Activated naive CD4-positive, alpha-beta T cell (primary cell): ENCODE results near the gene PIK3R5.

Experiments used
- DNase-seq, 4 experiments: peaks; one replicate each; lab custom pipeline; 2025; lab: John Stamatoyannopoulos, UW

PIK3R5 gene

DNA sequence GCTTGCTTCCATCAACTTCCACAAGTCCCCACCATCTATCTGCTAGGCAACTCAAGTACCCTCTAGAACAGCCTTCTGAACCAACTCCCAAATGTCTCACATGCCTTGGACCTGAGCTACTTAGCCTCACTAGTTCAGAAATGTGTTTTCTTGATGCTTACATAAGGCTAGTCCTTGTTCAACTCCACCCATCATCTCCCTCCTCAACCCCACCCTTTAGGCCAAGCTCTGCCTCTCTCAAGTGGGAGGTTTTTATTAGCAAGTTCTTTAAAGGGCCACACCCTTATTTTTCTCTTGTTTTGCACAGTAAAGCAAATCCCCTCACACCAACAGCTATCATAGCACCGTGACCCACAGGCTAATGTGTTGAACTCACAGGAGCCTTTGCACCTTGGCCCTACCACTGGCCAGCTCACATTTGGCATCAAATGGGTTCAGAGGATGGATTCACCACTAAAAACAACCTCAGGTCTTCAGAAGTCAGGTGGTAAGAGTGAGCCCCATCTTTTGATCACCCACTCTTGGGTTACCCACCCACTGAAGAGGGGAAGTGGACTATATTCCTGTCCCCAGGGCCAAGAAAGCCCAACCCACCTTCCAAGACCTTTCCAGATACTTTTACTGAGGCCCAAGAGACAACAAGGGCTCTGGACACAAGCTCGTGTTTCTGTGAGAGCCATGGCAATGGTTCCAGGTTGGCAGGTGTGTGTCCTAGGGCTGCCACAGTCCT, 12.2 kb downstream of the PIK3R5 start:
- DNase-seq = no peak

DNA sequence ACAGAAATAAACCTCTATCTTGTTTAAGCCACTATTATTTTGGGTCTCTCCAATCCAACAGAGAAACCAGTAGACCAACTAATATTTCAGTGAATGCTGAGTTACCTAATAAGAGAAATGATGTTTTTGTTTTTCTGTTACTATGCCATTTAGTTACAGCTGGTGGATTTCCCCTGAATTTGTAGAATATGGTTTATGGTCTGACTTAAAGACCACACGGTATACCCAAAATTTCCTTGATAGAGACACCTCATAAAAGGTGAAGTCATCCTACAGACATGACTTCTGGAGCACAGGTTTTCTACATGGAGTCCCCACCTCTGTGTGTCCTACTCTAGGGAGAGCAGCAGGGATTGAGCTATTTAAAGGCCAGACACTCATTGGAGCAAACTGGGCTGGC, 13.3 kb downstream of the PIK3R5 start:
- DNase-seq = no peak

DNA sequence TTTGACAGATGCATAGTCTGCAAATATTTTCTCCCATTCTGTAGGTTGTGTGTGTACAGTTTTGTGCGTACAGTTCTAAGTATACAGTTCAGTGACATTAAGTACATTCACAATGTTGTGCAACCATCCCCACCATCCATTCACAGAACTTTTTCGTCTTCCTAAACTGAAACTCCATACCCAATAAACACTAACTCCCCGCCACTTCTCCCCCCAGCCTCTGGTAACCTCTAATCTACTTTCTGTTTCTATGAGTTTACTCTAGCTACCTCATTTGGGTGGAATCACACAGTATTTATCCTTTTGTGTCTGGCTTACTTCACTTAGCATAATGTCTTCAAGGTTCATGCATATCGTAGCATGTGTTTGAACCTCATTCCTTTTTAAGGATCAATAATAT, 14.3 kb downstream of the PIK3R5 start:
- DNase-seq = no peak

DNA sequence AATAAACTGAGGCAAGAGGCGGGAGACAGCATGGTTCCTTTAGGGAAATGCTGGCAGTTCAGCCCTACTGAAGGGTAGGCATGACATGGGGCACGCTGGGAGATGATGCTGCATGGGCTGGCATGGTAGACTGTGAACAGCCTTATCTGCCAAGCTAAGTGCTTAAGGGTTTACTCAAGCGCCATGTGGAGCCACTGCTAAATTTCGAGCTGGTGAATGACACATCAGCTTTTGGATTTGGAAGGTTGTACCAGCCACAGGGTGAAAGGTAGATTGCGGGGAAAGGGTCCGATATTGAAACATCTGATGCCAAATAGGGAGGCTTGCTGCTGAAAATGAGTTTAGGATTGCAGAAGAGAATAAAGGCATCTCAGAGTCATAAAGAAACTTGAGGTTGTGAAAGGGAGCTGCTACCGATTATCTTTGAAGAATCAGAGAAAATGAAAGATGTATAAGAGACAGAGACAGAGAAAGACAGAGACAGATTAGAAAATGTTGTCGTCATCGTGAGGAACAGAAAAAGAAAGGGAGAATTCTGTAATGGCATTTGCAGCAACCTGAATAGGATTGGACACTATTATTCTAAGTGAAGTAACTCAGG, 16.3 kb downstream of the PIK3R5 start:
- DNase-seq = no peak

DNA sequence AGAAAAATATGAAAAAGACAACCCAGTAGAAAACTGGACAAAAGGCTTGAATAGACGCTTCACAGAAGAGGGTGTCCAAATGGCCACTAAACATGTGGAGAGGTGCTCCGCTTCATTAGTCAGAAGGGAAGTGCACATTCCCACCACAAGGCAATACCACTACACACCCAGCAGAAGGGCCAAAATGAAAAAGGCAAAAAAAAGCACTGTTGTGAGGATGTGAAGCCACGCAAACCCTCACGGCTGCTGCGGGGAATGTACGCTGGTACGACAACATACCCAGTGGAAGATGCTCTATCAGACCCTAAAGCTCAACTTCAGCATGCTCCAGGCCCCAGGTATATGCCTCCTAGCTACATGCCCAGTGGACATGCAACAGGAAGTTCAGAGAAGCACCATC, 17.0 kb downstream of the PIK3R5 start:
- DNase-seq = no peak

DNA sequence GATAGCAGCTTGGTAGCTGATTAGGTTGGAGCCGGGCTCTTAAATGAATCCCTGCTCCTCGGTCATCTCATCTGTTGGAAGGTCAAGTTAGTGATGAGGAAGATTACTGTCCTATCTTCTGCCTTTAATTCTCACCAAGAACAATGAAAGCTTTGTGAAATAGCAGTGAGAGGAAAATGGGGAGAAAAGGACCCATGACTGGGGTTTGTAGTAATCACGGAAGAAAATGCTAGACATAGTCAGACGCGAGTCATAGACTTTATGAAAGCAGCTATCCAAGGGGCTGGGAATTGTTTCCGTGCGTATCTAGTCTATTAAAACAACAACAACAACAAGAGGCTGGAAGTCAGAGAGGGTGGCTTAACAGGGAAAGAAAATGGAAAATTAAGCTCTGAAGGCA, 18.3 kb downstream of the PIK3R5 start:
- no peak for DNase-seq

DNA sequence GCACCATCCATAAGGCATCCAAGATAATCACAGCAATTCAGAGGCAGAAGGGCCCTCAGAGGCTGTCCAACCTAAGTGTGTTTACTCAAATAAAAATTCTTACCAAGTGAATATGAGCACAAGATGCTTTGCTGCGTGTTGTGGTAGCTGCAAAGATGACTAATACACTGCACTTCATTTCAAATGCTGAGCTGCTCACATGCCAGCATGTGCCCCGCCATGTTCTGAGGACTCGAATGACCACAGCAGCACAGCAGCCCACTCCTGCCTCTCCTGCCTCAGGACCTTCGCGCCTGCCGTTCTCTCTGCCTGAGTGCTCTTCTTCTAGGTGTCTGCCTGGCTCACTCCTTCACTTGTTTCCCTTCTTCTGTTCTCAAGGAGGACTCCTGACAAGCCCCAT, 19.0 kb downstream of the PIK3R5 start:
- no peak for DNase-seq

DNA sequence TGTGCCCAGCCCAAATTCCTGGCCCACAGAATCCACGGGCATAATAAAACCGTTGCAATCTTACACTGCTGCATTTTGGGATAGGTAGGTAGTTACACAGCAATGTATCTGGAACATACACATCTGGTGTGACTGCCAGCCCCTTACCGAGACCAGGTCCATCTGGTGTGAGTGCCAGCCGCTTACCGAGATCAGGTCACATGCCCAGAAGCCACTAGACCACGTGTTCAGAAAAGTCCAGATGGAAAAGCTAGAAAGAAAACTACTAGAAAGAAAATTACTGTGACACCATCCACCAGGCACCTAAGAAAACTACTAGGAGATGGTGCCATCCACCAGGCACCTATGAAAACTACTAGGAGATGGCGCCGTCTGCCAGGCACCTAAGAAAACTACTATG, 19.4 kb downstream of the PIK3R5 start:
- no peak for DNase-seq

DNA sequence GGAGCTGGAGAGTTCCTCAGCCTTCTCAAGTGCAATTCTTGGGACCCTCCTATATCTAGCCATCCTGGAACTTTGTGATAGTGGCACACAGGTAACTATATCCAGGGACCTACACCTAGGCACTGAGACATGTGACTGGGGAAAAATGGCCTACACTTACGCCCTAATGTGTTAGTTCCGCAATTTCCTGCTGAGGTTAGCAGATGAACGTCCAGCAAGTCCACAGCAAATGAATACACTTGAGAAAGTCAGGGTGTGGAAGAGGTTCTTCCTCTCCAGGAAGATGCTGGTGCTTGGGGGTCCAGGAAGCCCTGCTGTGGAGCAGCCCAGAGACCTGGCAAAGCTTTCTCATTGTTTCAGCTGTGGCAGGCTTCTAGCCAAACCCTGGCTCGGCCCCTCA, 20.8 kb downstream of the PIK3R5 start:
- no peak for DNase-seq

DNA sequence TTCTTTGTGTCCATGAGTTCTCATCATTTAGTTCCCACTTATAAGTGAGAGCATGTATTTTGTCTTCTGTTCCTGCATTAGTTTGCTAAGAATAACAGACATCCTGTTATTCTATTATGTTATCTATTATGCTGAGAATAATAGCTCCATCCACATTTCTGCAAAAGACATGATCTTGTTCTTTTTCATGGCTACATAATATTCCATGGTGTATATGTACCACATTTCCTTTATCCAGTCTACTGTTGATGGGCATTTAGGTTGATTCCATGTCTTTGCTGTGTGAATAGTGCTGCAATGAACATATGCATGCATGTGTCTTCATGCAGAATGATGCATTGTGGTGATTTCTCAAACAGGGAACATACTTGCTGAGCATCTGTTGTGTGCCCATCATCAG, 21.4 kb downstream of the PIK3R5 start:
- no peak for DNase-seq

DNA sequence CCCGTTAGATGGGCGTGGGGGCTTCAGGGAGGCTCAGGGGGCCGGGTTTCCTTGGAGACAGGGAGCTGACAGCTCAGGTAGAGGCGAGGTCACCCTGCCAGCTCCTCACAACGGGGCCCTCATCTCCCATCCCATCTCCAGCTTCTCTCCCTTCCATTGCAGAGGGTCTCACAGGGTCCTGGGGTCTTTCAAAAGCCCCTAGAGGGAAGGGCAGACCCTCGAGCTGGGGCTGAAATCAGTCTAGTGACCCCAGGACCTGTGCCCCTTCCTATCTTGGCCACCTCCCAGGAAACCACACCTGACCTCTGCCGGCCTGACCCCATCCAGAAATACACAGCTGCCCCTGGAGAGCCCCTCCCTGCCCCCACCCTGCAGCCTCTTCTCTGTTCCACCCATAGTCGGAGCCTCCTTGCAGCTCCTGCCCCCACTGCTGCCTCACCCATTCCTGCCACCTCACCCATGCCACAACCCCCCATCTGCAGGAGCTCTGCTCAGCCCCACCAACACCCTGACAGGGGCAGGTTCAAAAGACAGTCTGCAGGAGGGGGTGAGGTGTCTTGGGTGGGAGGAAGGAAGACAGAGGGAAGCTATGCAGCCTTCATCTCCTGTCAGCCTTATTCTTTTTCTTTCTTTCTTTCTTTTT, 23.4 kb downstream of the PIK3R5 start:
- DNase-seq = peak in 1 of 4 experiments; percentile 24

DNA sequence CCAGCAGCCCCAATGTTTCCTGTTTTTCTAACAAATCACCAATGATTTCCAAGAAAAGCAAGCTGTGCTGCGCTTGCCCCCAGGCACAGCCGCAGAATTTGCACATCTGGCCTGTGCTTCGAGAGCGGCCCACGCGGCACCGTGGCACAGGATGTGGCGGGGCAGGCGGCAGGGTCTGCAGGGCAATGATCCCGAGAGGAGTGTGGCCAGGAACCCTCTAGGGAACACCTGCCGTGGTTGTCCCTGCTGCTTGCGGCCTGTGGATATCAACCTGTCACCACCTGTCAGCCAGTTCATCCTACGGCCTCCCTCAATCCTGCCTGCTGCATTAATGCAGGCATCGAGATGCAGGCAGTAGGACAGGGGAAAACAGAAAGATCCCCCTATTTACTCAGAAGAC, 24.0 kb downstream of the PIK3R5 start:
- DNase-seq = peak in 2 of 4 experiments; percentile 46 to 48

DNA sequence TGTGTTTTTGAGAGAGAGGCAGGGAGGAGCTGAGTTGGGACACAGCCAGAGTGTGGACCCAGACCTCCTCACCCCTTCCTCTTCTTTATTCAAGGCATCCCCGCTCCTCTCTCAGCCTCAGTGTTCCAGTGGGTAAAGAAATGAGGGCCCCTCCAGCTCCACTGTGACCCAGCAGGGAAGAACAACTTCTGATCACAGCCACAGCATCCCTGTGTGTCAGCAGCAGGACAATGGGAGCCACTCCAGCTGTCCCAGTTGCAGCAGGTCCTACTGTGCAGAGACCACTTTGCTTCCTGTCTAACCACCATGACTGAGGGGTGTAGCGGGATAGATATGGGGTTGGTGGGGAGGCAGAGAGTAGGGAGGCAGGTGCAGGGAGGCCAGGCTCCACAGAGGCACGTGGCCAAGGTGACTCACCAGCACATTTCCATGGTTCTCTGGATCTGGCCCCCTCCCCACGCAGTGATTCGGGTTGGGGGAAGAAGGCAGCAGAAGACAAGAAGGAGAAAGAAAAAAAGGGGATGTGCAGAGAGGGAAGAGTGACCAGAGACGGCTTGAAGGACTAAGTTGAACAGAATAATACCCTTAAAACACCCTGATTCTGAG, 24.5 kb downstream of the PIK3R5 start:
- no peak for DNase-seq

DNA sequence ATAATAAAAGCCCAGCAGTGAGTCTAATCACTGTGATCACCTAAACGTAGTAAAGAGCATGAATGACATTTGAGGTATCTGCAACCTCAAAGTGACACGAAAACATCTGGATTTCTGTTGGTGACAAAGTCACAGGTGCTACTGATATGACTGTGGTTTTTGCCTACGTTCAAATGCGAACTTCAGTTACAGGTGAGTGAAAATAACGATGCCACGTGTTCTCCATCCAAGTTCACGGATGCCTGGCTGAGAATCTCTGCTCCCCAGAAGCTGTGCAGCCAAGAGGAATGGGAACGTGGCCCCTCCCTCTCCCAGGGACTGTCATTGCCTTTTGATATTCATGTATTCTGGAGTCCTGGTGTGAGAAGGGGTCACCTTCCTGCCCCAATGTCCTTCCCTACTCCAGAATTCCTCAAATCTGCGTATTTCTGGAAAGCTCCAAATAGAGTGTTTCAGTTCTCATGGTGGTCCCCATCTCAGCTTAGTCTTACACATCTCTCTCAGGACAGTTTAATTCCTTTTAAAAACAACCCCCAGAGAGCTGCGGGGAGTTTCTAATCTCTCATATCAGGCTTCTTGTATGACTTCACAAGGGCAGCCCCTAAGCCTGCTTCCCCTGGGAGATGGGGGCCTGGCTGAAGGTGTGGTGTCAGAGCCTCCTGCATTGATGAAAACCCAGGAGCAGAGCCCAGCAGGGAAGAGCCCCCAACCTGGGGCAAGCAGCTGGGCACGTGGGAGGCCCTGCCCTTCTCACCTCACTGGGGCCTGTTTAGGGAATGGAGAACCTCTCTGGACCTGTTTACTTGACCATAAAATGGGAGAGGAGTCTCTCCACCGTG, 25.8 kb downstream of the PIK3R5 start:
- DNase-seq = no peak

DNA sequence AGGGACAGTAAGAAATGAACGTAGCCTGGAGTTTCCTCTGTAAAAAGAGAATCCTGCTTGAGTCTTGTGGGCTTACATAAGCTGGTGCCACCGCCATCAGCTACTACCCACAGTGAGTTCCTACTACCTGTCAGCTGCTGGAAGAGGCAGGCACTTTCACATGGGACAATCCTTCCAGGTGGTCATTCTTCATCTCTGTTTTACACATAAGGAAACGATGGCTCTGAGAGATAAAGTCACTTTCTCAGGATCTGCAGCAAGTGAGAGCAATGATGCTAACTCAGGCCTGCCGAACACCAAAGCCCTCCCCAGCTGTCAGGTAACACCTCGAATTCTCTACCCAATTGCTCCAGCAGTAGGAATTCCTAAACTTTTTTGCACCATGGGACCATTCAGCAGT, 26.6 kb downstream of the PIK3R5 start:
- DNase-seq = no peak

DNA sequence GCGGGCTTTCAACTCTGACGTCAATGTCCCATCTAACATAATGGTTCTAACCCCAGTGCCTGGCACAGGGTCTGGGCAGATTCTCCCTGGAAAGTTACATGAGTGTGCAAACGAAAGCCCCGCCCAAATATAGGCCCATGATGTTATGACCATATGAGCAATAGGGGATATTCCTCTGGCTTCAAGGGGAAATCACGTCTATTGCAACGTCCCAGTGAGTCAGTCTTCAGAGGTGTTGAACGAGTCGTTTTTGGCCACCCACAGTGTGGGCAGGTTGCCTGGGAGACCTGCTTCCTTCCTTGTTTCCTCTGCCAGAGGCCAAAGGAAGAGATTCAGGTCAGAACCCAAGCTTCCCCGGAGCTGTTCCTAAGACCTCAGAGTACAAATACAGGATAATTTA, 30.3 kb downstream of the PIK3R5 start:
- no peak for DNase-seq

DNA sequence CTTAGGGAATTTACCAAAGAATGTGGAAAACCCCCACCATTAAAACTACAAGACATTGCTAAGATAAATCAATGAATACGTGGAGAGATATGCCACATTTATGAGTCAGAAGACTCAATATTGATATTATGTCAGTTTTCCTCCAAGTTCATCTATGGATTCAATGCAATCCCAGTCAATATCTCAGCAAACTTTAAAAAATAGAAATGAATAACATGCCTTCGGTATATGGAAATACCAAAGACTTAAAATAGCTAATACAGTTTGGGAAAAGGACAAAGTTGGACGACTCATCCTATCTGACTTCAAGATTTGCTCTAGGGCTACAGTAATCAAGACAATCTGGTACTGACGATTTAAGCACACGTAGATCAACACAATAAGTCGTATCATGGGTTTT, 31.2 kb downstream of the PIK3R5 start:
- no peak for DNase-seq

DNA sequence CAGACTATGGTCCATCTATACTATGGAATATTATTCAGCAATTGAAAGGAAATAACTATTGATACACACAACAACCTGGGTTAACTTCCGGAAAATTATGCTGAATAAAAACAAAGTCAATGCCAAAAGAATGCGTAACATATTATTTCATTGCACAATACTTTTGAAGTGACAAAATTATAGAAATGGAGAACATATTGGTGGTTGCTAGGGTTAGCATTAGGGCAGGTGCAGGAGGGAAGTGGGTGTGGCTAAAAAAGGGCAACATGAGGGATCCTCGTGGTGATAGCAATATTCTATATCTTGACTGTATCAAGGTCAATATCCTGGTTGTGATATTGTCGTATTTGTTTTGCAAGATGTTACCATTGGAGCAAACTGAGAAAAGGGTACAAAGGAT, 34.9 kb downstream of the PIK3R5 start:
- no peak for DNase-seq

DNA sequence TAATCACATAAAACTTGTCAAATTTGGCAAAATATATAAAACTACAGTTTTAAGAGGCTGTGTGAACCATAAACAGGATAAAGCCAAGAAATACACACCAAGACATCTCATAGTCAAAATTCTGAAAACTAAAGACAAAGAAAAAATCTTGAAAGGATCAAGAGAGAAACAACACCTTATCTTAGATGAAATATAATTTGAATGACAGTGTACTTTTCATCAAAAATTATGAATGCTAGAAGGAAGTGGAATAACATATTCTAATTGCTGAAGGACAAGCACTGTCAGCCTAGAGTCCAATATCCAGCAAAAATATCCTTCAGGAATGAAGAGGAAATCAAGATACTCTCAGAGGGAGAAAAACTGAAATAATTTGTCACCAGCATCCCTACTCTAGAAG, 37.2 kb downstream of the PIK3R5 start:
- DNase-seq = no peak

DNA sequence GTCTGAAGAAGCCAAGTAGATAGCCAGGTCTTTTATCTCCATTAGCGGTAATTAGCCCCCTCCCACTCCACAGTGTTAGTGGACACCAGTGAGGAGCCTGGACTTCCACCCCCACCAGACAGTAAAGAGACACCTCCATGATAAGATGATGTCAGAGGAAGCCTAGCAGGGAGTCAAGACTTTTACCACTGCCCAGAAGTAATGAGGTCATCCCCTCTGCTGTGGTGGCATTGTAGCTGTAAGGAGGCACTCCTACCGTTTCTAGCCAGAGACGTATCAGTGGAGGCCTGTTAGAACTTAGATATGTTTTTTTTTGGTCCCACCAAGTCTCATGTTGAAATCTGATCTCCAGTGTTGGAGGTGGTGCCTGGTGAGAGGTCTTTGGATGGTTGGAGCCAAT, 38.1 kb downstream of the PIK3R5 start:
- no peak for DNase-seq

DNA sequence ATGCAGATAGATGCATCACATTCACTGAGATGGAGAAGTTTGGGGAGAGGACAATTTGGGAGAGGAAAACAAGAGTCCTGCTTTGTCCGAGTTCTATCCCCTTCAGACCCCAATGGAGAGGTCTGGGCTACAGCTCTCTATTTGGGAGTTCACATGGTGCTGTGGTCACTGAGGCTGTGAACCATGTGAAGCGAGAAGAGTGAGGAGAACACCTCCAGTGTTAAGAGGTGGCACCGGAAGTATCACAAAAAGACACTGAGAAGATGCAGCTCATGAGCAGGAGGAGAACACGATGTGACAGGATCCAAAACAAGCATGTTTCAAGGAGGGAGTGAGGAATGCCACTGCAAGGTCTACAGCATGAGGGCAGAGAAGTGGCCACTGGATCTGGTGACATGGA, 39.7 kb downstream of the PIK3R5 start:
- DNase-seq = no peak

DNA sequence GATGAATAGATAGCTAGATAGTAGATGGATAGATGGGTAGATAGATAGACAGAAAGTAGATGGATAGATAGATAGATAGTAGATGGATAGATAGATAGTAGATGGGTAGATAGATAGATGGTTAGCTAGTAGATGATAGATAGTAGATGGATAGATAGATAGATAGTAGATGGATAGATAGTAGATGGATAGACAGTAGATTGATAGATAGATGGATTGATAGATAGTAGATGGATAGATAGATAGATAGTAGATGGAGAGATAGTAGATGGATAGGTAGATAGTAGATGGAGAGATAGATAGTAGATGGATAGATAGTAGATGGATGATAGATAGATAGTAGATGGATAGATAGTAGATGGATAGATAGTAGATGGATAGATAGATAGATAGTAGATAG, 40.4 kb downstream of the PIK3R5 start:
- DNase-seq = no peak
